Measurements from ENCODE around the gene CACNA1F. TPM values are rescaled to one million over a fixed set of nuclear protein-coding genes. Genes with fewer than 3 reads are reported as not detected.

Gene CACNA1F
- total and polyA plus RNA-seq, 9 of the 15 experiments (the other 6 are each of a cell fraction or from before 2014, with no cell fraction given) = under 0.01 to 0.41 (median 0.03) TPM; not detected in 3

DNA sequence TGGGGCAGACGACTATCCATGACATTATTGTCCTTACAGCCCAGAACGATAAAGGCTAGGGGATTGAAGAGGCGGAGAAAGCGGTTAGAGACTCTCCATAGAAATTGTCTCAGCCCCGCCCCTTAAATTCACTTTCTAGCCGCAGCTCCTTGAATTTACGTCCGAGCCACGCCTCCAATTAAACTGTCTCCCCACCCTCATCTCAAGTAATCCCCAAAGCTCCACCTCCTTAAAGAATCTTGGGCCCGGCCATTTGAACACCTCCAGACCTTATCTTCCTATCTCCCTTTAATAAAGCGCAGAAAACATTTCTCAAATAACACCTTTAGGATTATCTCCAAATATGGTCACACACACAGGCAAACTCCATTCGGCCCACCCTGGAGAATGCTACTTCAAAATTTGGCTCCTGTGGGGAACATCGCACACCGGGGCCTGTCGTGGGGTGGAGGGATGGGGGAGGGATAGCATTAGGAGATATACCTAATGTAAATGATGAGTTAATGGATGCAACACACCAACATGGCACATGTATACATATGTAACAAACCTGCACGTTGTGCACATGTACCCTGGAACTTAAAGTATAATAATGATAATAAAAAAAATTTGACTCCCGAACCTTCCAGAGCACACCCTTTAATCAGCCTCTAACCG, 77.8 kb downstream of the CACNA1F start (continued):
- TF ChIP-seq RCOR1 (IDR thresholded peaks at IDR 0.05; ENCODE audit: borderline replicate concordance in 1 of 2, low read depth in 2 of 2, low read length in 2 of 2) (no peak), EP400 (IDR thresholded peaks at IDR 0.05) (peak; percentile 46), CHD1 (IDR thresholded peaks at IDR 0.05; ENCODE audit: low read length) (no peak), NCOR1 (IDR thresholded peaks at IDR 0.05) (0 out of 2 replicates have a peak, but pooled peaks have one; percentile 7), LARP7 (IDR thresholded peaks at IDR 0.05) (no peak), COPS2 (conservative IDR thresholded peaks at IDR 0.05) (no peak), FOS (IDR thresholded peaks at IDR 0.05; ENCODE audit: extremely low read depth, insufficient read length) (no peak), KHSRP (IDR thresholded peaks at IDR 0.05) (no peak), ARID1B (IDR thresholded peaks at IDR 0.05) (peak; percentile 29; the same call in 1 of the 2 replicates), ZFP30 (CRISPR knock-in tag; IDR thresholded peaks at IDR 0.05; ENCODE audit: borderline replicate concordance) (no peak), E2F6 (IDR thresholded peaks at IDR 0.05; ENCODE audit: borderline replicate concordance in 1 of 2, extremely low read depth in 1 of 2, insufficient read depth in 1 of 2, insufficient read length in 1 of 2, low read depth in 1 of 2, low read length in 1 of 2, poor library complexity in 1 of 2, severe bottlenecking in 1 of 2) (no peak), FOXM1 (IDR thresholded peaks at IDR 0.05; ENCODE audit: low read depth) (peak; percentile 39; the same call in 1 of the 2 replicates), FOXM1 (CRISPR knock-in tag; IDR thresholded peaks at IDR 0.05; ENCODE audit: low read depth) (no peak), ZNF639 (CRISPR knock-in tag; conservative IDR thresholded peaks at IDR 0.05 in 1 of 2, IDR thresholded peaks at IDR 0.05 in 1 of 2) (no peak), ZBTB17 (CRISPR knock-in tag; IDR thresholded peaks at IDR 0.05) (no peak), CBX2 (IDR thresholded peaks at IDR 0.05; ENCODE audit: insufficient read depth, low read length, poor library complexity, severe bottlenecking) (no peak), RHOXF2B (CRISPR knock-in tag; conservative IDR thresholded peaks at IDR 0.05) (no peak), BACH1 (tag; IDR thresholded peaks at IDR 0.05) (no peak), PCBP2 (IDR thresholded peaks at IDR 0.05; ENCODE audit: low read depth, low read length, poor library complexity, severe bottlenecking) (no peak), CBFA2T2 (conservative IDR thresholded peaks at IDR 0.05) (no peak), DIDO1 (tag; IDR thresholded peaks at IDR 0.05; ENCODE audit: low read depth) (no peak), KLF16 (IDR thresholded peaks at IDR 0.05) (no peak), TFAM (CRISPR knock-in tag; conservative IDR thresholded peaks at IDR 0.05) (no peak)
